Skeletal muscle tissue (tissue), 4 donors: ENCODE results near the gene NSMCE3. TPM values are rescaled to one million over a fixed set of nuclear protein-coding genes. Genes with fewer than 3 reads are reported as not detected.

Experiments
- H3K27ac ChIP-seq: one replicate; pipeline ENCODE4 v1.7.0; 2013; ENCODE audit warnings: mild to moderate bottlenecking, low read depth, low read length, inconsistent platforms
- H3K27me3 ChIP-seq, 3 donors: one replicate each; pipeline ENCODE4 v1.7.0; 2013; ENCODE audit warnings: low read length in 3 of 3; ENCODE audit not compliant: control insufficient read depth in 3 of 3, insufficient read depth in 3 of 3
- H3K36me3 ChIP-seq, 3 donors: one replicate each; pipeline ENCODE4 v1.7.0; 2013; ENCODE audit warnings: low read length in 3 of 3; ENCODE audit not compliant: control insufficient read depth in 3 of 3, insufficient read depth in 3 of 3
- H3K4me1 ChIP-seq, 3 donors: one replicate each; pipeline ENCODE4 v1.7.0; 2013; ENCODE audit warnings: low read length in 3 of 3, mild to moderate bottlenecking in 3 of 3; ENCODE audit not compliant: control insufficient read depth in 3 of 3, insufficient read depth in 3 of 3
- H3K4me3 ChIP-seq, 3 donors: one replicate each; pipeline ENCODE4 v1.7.0; 2013; ENCODE audit warnings: low read length in 3 of 3
- H3K9ac ChIP-seq, 3 donors: one replicate each; pipeline ENCODE4 v1.7.0; 2013; ENCODE audit warnings: low read length in 3 of 3, mild to moderate bottlenecking in 3 of 3, moderate library complexity in 2 of 3, low read depth in 1 of 3
- H3K9me3 ChIP-seq, 3 donors: one replicate each; pipeline ENCODE4 v1.7.0; 2013; ENCODE audit warnings: low read length in 3 of 3; ENCODE audit not compliant: control insufficient read depth in 3 of 3
- total RNA-seq: library from RNA; depleted of rRNA; stranded (reverse); fragments of >200 nt; gene quantifications from one replicate; pipeline ENCODE4 v1.2.3, GENCODE V29; 2014
- donor health status: Osteomylitis.

The NSMCE3 gene
- 11.0 TPM for total RNA-seq

GRCh38 chr15:29269485-29270168, at the start of gene NSMCE3:
Gene NSMCE3 (minus strand): TSS chr15:29269822. CDS start chr15:29269705, 117 bp downstream.
- no peaks in the 10 kb centered on the region for H3K27me3 ChIP-seq
- peak within 1 kb of the TSS; percentile 85 to 96 (median 89) for H3K4me3 ChIP-seq
- H3K27ac ChIP-seq = peak within 1 kb of the TSS; percentile 88
- no peaks in the 10 kb centered on the region for H3K9me3 ChIP-seq
- H3K9ac ChIP-seq = peak within 1 kb of the TSS; percentile 85 to 89 (median 87)
- H3K4me1 ChIP-seq = peaks cover 12 to 26% (median 15%) of the 10 kb centered on the region in 3 donors
- no peaks in the 10 kb centered on the region for H3K36me3 ChIP-seq

- Histone ChIP-seq H3K27me3 (no peaks in the 10 kb centered on the region), H3K36me3 (no peaks in the 10 kb centered on the region), H3K27ac (no peak overlapping the region), H3K4me3 (no peak overlapping the region), H3K9ac (no peak overlapping the region), H3K9me3 (no peaks in the 10 kb centered on the region), H3K4me1 (no peaks in the 10 kb centered on the region)
These were observed 46.8 kb upstream of the NSMCE3 start for GRCh38 chr15:29316422-29316821.

DNA sequence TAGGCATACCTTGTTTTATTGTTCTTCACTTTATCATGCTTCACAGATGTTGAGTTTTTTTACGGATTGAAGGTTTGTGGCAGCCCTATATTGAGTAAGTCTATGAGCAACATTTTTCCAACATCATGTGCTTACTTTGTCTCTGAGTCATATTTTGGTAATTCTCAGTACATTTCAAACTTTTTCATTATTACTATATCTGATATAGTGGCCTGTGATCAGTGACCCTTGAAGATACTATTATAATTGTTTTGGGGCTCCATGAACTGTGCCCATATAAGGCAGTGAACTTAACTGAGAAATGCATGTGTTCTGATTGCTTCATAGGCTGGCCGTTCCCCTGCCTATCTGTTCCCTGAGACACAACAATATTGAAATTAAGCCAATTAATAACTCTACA, 42.8 kb upstream of the NSMCE3 start:
- Histone ChIP-seq H3K27me3 (no peaks in the 10 kb centered on the region), H3K4me1 (no peaks in the 10 kb centered on the region), H3K9me3 (no peaks in the 10 kb centered on the region), H3K4me3 (no peak overlapping the region), H3K36me3 (no peaks in the 10 kb centered on the region), H3K9ac (no peak overlapping the region), H3K27ac (no peak overlapping the region)

GRCh38 chr15:29311696-29312095, 42.1 kb upstream of the NSMCE3 start:
- H3K9ac ChIP-seq = no peak overlapping the region
- H3K36me3 ChIP-seq = no peaks in the 10 kb centered on the region

DNA sequence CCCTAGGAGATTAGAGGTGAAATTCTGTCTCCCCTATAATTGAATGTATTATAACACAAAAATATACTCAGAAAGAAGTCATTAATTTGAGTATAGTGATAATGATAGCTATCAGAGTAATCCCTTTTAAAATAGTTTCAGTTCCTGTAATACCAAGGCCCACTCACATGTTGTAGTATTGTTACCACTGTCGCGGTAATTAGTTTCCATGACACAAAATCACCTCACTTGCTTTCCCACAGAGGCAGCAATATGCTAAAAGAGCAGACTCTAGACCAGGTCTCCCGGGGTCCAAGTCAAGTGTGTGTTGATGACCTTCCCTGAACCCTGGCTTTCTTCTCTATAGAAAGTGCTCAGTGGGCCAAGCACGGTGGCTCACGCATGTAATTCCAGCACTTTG, 39.5 kb upstream of the NSMCE3 start:
- Histone ChIP-seq H3K9ac (no peak overlapping the region), H3K4me1 (no peaks in the 10 kb centered on the region), H3K27me3 (peaks cover 0 to 6% (median 0%) of the 10 kb centered on the region in 3 donors), H3K4me3 (no peak overlapping the region), H3K9me3 (no peaks in the 10 kb centered on the region), H3K36me3 (no peaks in the 10 kb centered on the region), H3K27ac (no peak overlapping the region)

More at GRCh38 chr15:29311696-29312095, 42.1 kb upstream of the NSMCE3 start:
- Histone ChIP-seq H3K4me3 (no peak overlapping the region), H3K9me3 (no peaks in the 10 kb centered on the region), H3K27me3 (no peaks in the 10 kb centered on the region), H3K4me1 (no peaks in the 10 kb centered on the region), H3K27ac (no peak overlapping the region)

GRCh38 chr15:29308299-29308698, 38.7 kb upstream of the NSMCE3 start:
- Histone ChIP-seq H3K27me3 (peaks cover 0 to 6% (median 0%) of the 10 kb centered on the region in 3 donors), H3K4me3 (no peak overlapping the region), H3K9me3 (no peaks in the 10 kb centered on the region), H3K9ac (no peak overlapping the region), H3K27ac (no peak overlapping the region), H3K4me1 (no peaks in the 10 kb centered on the region), H3K36me3 (no peaks in the 10 kb centered on the region)

GRCh38 chr15:29305556-29305955, 35.9 kb upstream of the NSMCE3 start:
- Histone ChIP-seq H3K4me3 (no peak overlapping the region), H3K27ac (no peak overlapping the region)

GRCh38 chr15:29302871-29303270, 33.2 kb upstream of the NSMCE3 start:
- H3K27ac ChIP-seq = no peak overlapping the region
- H3K4me3 ChIP-seq = no peak overlapping the region
- H3K36me3 ChIP-seq = no peaks in the 10 kb centered on the region
- no peaks in the 10 kb centered on the region for H3K9me3 ChIP-seq
- no peaks in the 10 kb centered on the region for H3K4me1 ChIP-seq
- no peak overlapping the region for H3K9ac ChIP-seq
- peaks cover 0 to 6% (median 0%) of the 10 kb centered on the region in 3 donors for H3K27me3 ChIP-seq

More at GRCh38 chr15:29305556-29305955, 35.9 kb upstream of the NSMCE3 start:
- Histone ChIP-seq H3K27me3 (peaks cover 0 to 6% (median 0%) of the 10 kb centered on the region in 3 donors), H3K4me1 (no peaks in the 10 kb centered on the region), H3K36me3 (no peaks in the 10 kb centered on the region), H3K9ac (no peak overlapping the region), H3K9me3 (no peaks in the 10 kb centered on the region)

DNA sequence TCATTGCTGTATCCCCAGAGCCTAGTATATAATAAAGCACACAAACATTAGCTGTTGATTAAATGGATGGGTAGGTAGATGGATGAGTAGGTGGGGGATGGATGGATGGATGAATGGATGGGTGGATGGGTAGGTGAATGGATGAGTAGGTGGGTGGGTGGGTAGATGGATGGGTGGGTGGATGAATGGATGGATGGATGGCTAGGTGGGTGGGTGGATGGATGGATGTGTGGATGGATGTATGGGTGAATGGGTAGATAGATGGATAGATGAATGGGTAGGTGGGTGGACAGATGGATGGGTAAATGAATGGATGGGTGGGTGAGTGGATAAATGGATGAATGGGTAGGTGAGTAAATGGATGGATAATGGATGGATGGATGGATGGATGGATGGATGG, 30.2 kb upstream of the NSMCE3 start:
- no peak overlapping the region for H3K27ac ChIP-seq
- no peak overlapping the region for H3K4me3 ChIP-seq
- H3K4me1 ChIP-seq = no peaks in the 10 kb centered on the region
- no peaks in the 10 kb centered on the region for H3K9me3 ChIP-seq
- H3K27me3 ChIP-seq = peaks cover 0 to 3% (median 0%) of the 10 kb centered on the region in 3 donors
- H3K9ac ChIP-seq = no peak overlapping the region
- H3K36me3 ChIP-seq = no peaks in the 10 kb centered on the region

- no peak overlapping the region for H3K9ac ChIP-seq
- H3K4me1 ChIP-seq = no peaks in the 10 kb centered on the region
- H3K36me3 ChIP-seq = no peaks in the 10 kb centered on the region
- no peaks in the 10 kb centered on the region for H3K27me3 ChIP-seq
- H3K9me3 ChIP-seq = no peaks in the 10 kb centered on the region
- H3K4me3 ChIP-seq = no peak overlapping the region
- H3K27ac ChIP-seq = no peak overlapping the region
These were observed 29.7 kb upstream of the NSMCE3 start for GRCh38 chr15:29299331-29299730.
